ENCODE measurements around the gene DKK3.

DKK3 gene

GRCh38 chr11:11935536-11935935 is 72.9 kb downstream of the DKK3 start:
- DNase-seq = no peak

GRCh38 chr11:11931461-11932055 is 76.9 kb downstream of the DKK3 start:
- no peak for DNase-seq

- no peak for DNase-seq
Measured at GRCh38 chr11:11929920-11930319, 78.5 kb downstream of the DKK3 start.

- no peak for DNase-seq
Measured at GRCh38 chr11:11923828-11924227, 84.6 kb downstream of the DKK3 start.

- no peak for DNase-seq
Measured at GRCh38 chr11:11916981-11917399, 91.4 kb downstream of the DKK3 start.

- DNase-seq = no peak
Measured at GRCh38 chr11:11915625-11916024, 92.8 kb downstream of the DKK3 start.

GRCh38 chr11:11913395-11913794 is 95.0 kb downstream of the DKK3 start:
- no peak for DNase-seq

Data from activated effector memory CD4-positive, alpha-beta T cell treated with Interleukin-2 at 50 U/mL for 16 hours (primary cell).